Measurements from ENCODE around the gene PFDN1. TPM values are rescaled to one million over a fixed set of nuclear protein-coding genes. Genes with fewer than 3 reads are reported as not detected.

PFDN1 gene
- total RNA-seq, 1 experiment from 2014 or later, result 91.9 TPM

- no peak overlapping the region for H3K27ac ChIP-seq (ENCODE audit: low read length)
- CTCF ChIA-PET, result interaction anchor here (0.8 to 5.2 kb wide), 13 partner anchors 18 to 115 kb away, joined by 3 to 95 read pairs (median 4); partner anchors contain the start of gene HBEGF
- no peak overlapping the region for H3K4me2 ChIP-seq (ENCODE audit: low read length)
- peaks cover 8% of the 10 kb centered on the region; the same call in 1 of the 2 replicates for H3K36me3 ChIP-seq (ENCODE audit: low read depth, low read length)
- no peaks in the 10 kb centered on the region for H3K27me3 ChIP-seq (ENCODE audit: low read length)
- intact Hi-C loops (cut with micrococcal nuclease), result loop anchor here (1.0 to 5.0 kb wide), 5 partner anchors 49 to 114 kb away; partner anchors contain the start of genes CYSTM1 and HBEGF
- no peaks in the 10 kb centered on the region for H3K9me3 ChIP-seq (ENCODE audit: low read length)
- peaks cover 55% of the 10 kb centered on the region for H3K4me1 ChIP-seq (ENCODE audit: insufficient read depth, low read length)
- TSS peak; percentile 53 for BruUV-seq (replicated peaks)
- no peak overlapping the region for H3K9ac ChIP-seq (ENCODE audit: low read length)
- no peaks in the 10 kb centered on the region; the same call in 1 of the 2 replicates for H4K20me1 ChIP-seq (ENCODE audit: low read length)
- H3K79me2 ChIP-seq (ENCODE audit: low read length), result peaks cover 14% of the 10 kb centered on the region; the same call in 1 of the 2 replicates
- no peak overlapping the region for H3K4me3 ChIP-seq (ENCODE audit: low read length)
- H2AFZ ChIP-seq (ENCODE audit: low read length), result no peak overlapping the region
- TF ChIP-seq EZH2phosphoT487 (IDR thresholded peaks at IDR 0.05; ENCODE audit: borderline replicate concordance, low read length) (no peak), EZH2 (IDR thresholded peaks at IDR 0.05; ENCODE audit: low read length, unreplicated experiment) (no peak), CTCF (conservative IDR thresholded peaks at IDR 0.05; ENCODE audit: low read depth, low read length) (no peak)
- ATAC-seq (no peak), DNase-seq (no peak)
- H3K9me2 ChIP-seq (replicated peaks; ENCODE audit: low read length), result no peaks in the 10 kb centered on the region
- H3F3A ChIP-seq (ENCODE audit: low read length, unreplicated experiment), result peaks cover 10% of the 10 kb centered on the region
- POLR2A ChIA-PET (ENCODE audit: unreplicated experiment), result interaction anchor here (0.6 to 1.2 kb wide), 2 partner anchors 100 to 102 kb away, joined by 4 to 14 read pairs; partner anchors contain the start of gene HBEGF
Observed at GRCh38 chr5:140243706-140244250, 59.1 kb downstream of the PFDN1 start.

GRCh38 chr5:140242890-140243585, 59.9 kb downstream of the PFDN1 start:
- H3F3A ChIP-seq (ENCODE audit: low read length, unreplicated experiment), result peaks cover 10% of the 10 kb centered on the region
- H3K4me1 ChIP-seq (ENCODE audit: insufficient read depth, low read length), result peaks cover 55% of the 10 kb centered on the region
- no peak overlapping the region for H3K4me3 ChIP-seq (ENCODE audit: low read length)
- peaks cover 7% of the 10 kb centered on the region; the same call in 1 of the 2 replicates for H3K79me2 ChIP-seq (ENCODE audit: low read length)
- ATAC-seq, result no peak
- no peak overlapping the region for H2AFZ ChIP-seq (ENCODE audit: low read length)
- TF ChIP-seq CTCF (conservative IDR thresholded peaks at IDR 0.05; ENCODE audit: low read depth, low read length), result no peak
- TF ChIP-seq EZH2 (IDR thresholded peaks at IDR 0.05; ENCODE audit: low read length, unreplicated experiment), result no peak
- TF ChIP-seq EZH2phosphoT487 (IDR thresholded peaks at IDR 0.05; ENCODE audit: borderline replicate concordance, low read length), result no peak
- no peak overlapping the region for H3K4me2 ChIP-seq (ENCODE audit: low read length)
- H3K27me3 ChIP-seq (ENCODE audit: low read length), result no peaks in the 10 kb centered on the region
- H3K9ac ChIP-seq (ENCODE audit: low read length), result no peak overlapping the region
- H3K9me2 ChIP-seq (replicated peaks; ENCODE audit: low read length), result no peaks in the 10 kb centered on the region
- peaks cover 8% of the 10 kb centered on the region; the same call in 1 of the 2 replicates for H3K36me3 ChIP-seq (ENCODE audit: low read depth, low read length)
- no peak overlapping the region for H3K27ac ChIP-seq (ENCODE audit: low read length)
- no peaks in the 10 kb centered on the region for H3K9me3 ChIP-seq (ENCODE audit: low read length)
- H4K20me1 ChIP-seq (ENCODE audit: low read length), result no peaks in the 10 kb centered on the region; the same call in 1 of the 2 replicates
- ChIA-PET CTCF (interaction anchor here (0.6 to 5.2 kb wide), 5 partner anchors 103 to 274 kb away, joined by 3 to 95 read pairs (median 13); partner anchors contain the start of gene HBEGF), POLR2A (ENCODE audit: unreplicated experiment) (no interaction called here)
- BruUV-seq (replicated peaks), result no TSS peak
- DNase-seq, result no peak
- intact Hi-C loops (cut with micrococcal nuclease), result loop anchor here (5.0 kb wide), 1 partner anchor 66 kb away; the partner anchor contains the start of gene CYSTM1
